SK-N-SH (cell line): ENCODE measurements around the gene SLC2A3.

ENCODE experiments used
- FOXM1 ChIP-seq: IDR thresholded peaks from 2 replicates; pipeline ENCODE4 v1.4.0; 2012; ENCODE audit warnings: low read depth, mild to moderate bottlenecking
- GATA2 ChIP-seq: sonication (generic); formaldehyde crosslinking; IDR thresholded peaks from 2 replicates; pipeline ENCODE4 v1.5.0; 2020; ENCODE audit warnings: mild to moderate bottlenecking, missing genetic modification reagents
- MEF2A ChIP-seq: IDR thresholded peaks from 2 replicates; pipeline ENCODE4 v1.4.0; 2012; ENCODE audit warnings: low read depth, borderline replicate concordance
- NRF1 ChIP-seq: IDR thresholded peaks from 2 replicates; pipeline ENCODE4 v1.6.1; 2012; ENCODE audit warnings: low read depth, mild to moderate bottlenecking, low read length
- POLR2AphosphoS5 ChIP-seq: IDR thresholded peaks from 2 replicates; pipeline ENCODE4 v1.6.1; 2012; ENCODE audit warnings: low read depth, low read length
- RAD21 ChIP-seq: IDR thresholded peaks from 2 replicates; pipeline ENCODE4 v1.6.1; 2012; ENCODE audit warnings: mild to moderate bottlenecking, low read length
- RCOR1 ChIP-seq: fragments of 150-350 bp; IDR thresholded peaks from 2 replicates; pipeline ENCODE4 v1.6.1; 2017; ENCODE audit warnings: antibody characterized with exemption, low read length
- RXRA ChIP-seq: IDR thresholded peaks from 2 replicates; pipeline ENCODE4 v1.4.0; 2012; ENCODE audit warnings: low read depth, mild to moderate bottlenecking, borderline replicate concordance
- USF2 ChIP-seq: fragments of 150-350 bp; IDR thresholded peaks from 2 replicates; pipeline ENCODE4 v1.6.1; 2017; ENCODE audit warnings: antibody characterized with exemption, low read length, low read depth, borderline replicate concordance
- ZBTB33 ChIP-seq: IDR thresholded peaks from 2 replicates; pipeline ENCODE4 v1.4.0; 2012; ENCODE audit warnings: low read depth, borderline replicate concordance
- TF ChIP-seq, protein P1 (sequence below): fragments of 200-600 bp; sonication (generic); IDR thresholded peaks from 2 replicates; pipeline ENCODE4 v1.6.1; 2017; ENCODE audit warnings: antibody characterized with exemption, mild to moderate bottlenecking, moderate library complexity
- TF ChIP-seq, protein P2 (sequence below): IDR thresholded peaks from 2 replicates; pipeline ENCODE4 v1.4.0; 2012; ENCODE audit warnings: low read depth
- TF ChIP-seq, protein P3 (sequence below): fragments of 150-350 bp; IDR thresholded peaks from 2 replicates; pipeline ENCODE4 v1.6.1; 2016; ENCODE audit warnings: mild to moderate bottlenecking, low read depth, low read length

DNA sequence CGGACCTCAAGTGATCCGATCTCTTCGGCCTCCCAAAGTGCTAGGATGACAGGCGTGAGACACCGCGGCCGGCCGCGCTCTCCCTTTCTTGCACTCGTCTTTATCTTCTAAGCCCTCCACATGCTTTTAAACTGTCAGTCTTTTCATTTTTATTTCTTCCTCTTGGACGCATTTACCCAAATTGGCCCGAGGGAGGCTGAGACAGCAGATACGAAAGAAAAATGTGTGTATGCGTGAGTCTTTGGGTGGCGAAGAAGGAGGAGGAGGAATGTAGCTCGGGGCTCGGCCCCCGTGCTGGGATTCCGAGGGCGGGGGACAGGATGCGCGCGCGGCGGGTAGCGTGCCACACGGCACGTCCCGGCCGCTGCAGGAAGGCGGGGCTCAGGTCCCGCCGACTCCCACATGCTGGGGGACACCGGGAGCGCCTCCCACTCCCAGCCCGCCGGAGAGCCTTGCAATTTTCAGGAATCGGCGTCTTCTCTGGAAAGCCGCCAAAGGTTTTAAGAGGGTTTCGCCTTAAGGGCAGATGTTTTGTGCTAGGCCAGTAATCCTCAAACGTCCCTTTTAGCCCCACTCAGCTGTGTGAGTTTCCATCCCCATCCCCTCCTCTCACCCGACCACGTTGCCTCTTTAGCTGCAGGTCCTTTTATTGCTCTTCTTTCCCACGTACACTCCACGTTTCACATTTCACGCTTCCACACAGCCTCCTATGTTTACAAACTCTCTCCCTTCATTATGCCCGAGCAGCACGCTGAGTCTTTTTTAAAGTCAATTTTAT, 34.7 kb upstream of the SLC2A3 start:
- TF ChIP-seq RAD21 (no peak), POLR2AphosphoS5 (peak; percentile 15; the same call in 1 of the 2 replicates), FOXM1 (no peak), NRF1 (peak; percentile 48), ZBTB33 (no peak), USF2 (no peak), MEF2A (no peak), RXRA (no peak), GATA2 (CRISPR knock-in tag) (no peak), RCOR1 (no peak)
- TF ChIP-seq, protein P1, sequence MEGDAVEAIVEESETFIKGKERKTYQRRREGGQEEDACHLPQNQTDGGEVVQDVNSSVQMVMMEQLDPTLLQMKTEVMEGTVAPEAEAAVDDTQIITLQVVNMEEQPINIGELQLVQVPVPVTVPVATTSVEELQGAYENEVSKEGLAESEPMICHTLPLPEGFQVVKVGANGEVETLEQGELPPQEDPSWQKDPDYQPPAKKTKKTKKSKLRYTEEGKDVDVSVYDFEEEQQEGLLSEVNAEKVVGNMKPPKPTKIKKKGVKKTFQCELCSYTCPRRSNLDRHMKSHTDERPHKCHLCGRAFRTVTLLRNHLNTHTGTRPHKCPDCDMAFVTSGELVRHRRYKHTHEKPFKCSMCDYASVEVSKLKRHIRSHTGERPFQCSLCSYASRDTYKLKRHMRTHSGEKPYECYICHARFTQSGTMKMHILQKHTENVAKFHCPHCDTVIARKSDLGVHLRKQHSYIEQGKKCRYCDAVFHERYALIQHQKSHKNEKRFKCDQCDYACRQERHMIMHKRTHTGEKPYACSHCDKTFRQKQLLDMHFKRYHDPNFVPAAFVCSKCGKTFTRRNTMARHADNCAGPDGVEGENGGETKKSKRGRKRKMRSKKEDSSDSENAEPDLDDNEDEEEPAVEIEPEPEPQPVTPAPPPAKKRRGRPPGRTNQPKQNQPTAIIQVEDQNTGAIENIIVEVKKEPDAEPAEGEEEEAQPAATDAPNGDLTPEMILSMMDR: 0 out of 2 replicates have a peak, but pooled peaks have one; percentile 19
- TF ChIP-seq, protein P2, sequence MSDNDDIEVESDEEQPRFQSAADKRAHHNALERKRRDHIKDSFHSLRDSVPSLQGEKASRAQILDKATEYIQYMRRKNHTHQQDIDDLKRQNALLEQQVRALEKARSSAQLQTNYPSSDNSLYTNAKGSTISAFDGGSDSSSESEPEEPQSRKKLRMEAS: peak; percentile 89
- TF ChIP-seq, protein P3, sequence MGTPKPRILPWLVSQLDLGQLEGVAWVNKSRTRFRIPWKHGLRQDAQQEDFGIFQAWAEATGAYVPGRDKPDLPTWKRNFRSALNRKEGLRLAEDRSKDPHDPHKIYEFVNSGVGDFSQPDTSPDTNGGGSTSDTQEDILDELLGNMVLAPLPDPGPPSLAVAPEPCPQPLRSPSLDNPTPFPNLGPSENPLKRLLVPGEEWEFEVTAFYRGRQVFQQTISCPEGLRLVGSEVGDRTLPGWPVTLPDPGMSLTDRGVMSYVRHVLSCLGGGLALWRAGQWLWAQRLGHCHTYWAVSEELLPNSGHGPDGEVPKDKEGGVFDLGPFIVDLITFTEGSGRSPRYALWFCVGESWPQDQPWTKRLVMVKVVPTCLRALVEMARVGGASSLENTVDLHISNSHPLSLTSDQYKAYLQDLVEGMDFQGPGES: no peak
